Measurements from ENCODE around the gene HAAO. TPM values are rescaled to one million over a fixed set of nuclear protein-coding genes. Genes with fewer than 3 reads are reported as not detected.

The HAAO gene
- total and polyA plus RNA-seq, 2 of the 8 experiments (the other 6 are each of a cell fraction or from before 2014, with no cell fraction given): 2.5 to 7.0 TPM

DNA sequence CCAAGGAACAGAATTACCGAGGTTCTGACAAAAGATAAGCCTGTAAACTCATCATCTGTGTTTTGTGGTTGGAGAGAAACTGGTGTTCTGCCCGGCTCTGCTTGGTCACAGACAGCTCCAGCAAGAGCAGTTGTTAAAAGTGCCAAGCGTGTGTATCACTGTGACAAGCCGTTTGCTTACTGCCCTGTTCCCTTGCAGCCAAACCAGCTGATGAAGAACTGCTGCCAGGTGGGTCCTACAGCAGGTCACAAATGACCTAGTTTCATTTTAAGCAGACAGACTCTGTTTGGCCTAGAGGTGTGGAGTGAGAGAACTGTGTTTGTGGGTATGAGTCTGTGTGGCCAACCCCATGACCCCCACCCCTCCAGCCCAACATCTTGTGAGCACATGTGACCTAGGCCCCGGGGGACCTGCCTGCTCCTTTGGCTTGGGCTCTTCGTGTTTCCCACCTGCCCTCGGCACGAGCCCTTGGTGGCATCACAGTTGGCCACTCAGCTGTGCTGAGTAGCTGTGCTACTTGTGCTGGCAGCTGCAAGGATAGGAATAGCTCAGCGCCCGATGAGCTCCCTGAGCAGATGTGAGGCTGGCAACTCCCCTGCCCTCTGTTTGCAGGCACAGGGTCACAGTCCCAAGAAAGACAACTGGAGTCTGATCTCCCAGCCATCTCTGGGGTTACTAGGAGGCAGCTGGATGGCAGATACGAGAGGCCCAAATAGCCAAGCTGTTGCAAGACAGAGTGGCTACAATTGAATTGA is 38.2 kb downstream of the HAAO start:
- Histone ChIP-seq H4K91ac (replicated peaks; ENCODE audit: insufficient read length, low read length) (no peak overlapping the region), H2BK12ac (ENCODE audit: low read depth, low read length) (no peak overlapping the region), H2AFZ (ENCODE audit: low read length) (no peak overlapping the region), H2AK5ac (ENCODE audit: low read depth, low read length) (no peak overlapping the region), H3K23me2 (ENCODE audit: low read depth, low read length) (no peaks in the 10 kb centered on the region), H2BK20ac (ENCODE audit: low read length) (no peak overlapping the region), H3K4me1 (replicated peaks in 1 of 4; ENCODE audit: control insufficient read depth in 3 of 4, insufficient read depth in 4 of 4, low read length in 3 of 4) (no peaks in the 10 kb centered on the region), H4K5ac (ENCODE audit: insufficient read length, low read depth, low read length) (no peak overlapping the region), H3K79me2 (ENCODE audit: control insufficient read depth in 1 of 2, insufficient read depth in 2 of 2, low read length in 2 of 2) (no peaks in the 10 kb centered on the region), H3K4me3 (ENCODE audit: extremely low read depth in 1 of 4, insufficient read depth in 2 of 4, low read depth in 3 of 4, low read length in 4 of 4) (no peak overlapping the region), H3K9ac (replicated peaks in 1 of 4; ENCODE audit: extremely low read depth in 1 of 4, low read depth in 3 of 4, low read length in 3 of 4) (no peak overlapping the region), H3K27me3 (replicated peaks in 1 of 4; ENCODE audit: control insufficient read depth in 3 of 4, extremely low read depth in 1 of 4, insufficient read depth in 3 of 4, low read length in 3 of 4) (no peaks in the 10 kb centered on the region), H3K36me3 (ENCODE audit: control insufficient read depth in 2 of 4, insufficient read depth in 4 of 4, low read length in 3 of 4) (peaks cover 0 to 3% (median 0%) of the 10 kb centered on the region in 4 experiments; a peak in 1 of 8 replicates), H3K23ac (ENCODE audit: insufficient read length) (no peak overlapping the region), H2BK15ac (ENCODE audit: low read length) (no peak overlapping the region), H3K4ac (replicated peaks; ENCODE audit: insufficient read length, low read depth, low read length) (no peak overlapping the region), H3K56ac (replicated peaks; ENCODE audit: insufficient read length, low read depth, low read length) (no peak overlapping the region), H3K79me1 (ENCODE audit: low read depth, low read length) (no peaks in the 10 kb centered on the region; the same call in 1 of the 2 replicates), H3K18ac (ENCODE audit: extremely low read depth, low read length) (no peak overlapping the region), H4K20me1 (replicated peaks in 1 of 2; ENCODE audit: control insufficient read depth in 1 of 2, insufficient read depth in 2 of 2, low read length in 2 of 2) (no peaks in the 10 kb centered on the region), H3K9me3 (ENCODE audit: insufficient read depth in 2 of 2, low read depth in 1 of 2, low read length in 1 of 2) (no peaks in the 10 kb centered on the region), H2BK5ac (ENCODE audit: low read depth, low read length) (no peak overlapping the region), H3K4me2 (ENCODE audit: insufficient read depth in 1 of 2, low read depth in 2 of 2, low read length in 2 of 2) (no peak overlapping the region), H3K14ac (ENCODE audit: insufficient read length) (no peak overlapping the region), H2BK120ac (replicated peaks; ENCODE audit: low read depth, low read length) (no peak overlapping the region), H3K27ac (ENCODE audit: low read depth, low read length) (no peak overlapping the region), H4K8ac (ENCODE audit: extremely low read depth, insufficient read depth, low read length) (no peak overlapping the region)
- POLR2A ChIA-PET (ENCODE audit: partially characterized antibody): interaction anchor here (1.3 kb wide), 2 partner anchors 38 to 89 kb away, joined by 3 read pairs; partner anchors contain the start of gene HAAO
- FAIRE-seq: no peak
- DNase-seq (ENCODE audit: low read depth in 1 of 2, low spot score in 2 of 2): no peak
- CTCF ChIA-PET (ENCODE audit: partially characterized antibody): interaction anchor here (0.8 to 6.2 kb wide), 7 partner anchors 9 to 369 kb away, joined by 3 to 35 read pairs (median 3); no protein-coding TSS in a partner anchor
- 88% methylated on average over 11 of the region's 11 CpGs; no CpG with 5 or more reads in 1 of the 2 experiments for WGBS, 2 experiments (ENCODE audit: extremely low coverage in 1 of 2, insufficient coverage in 1 of 2, insufficient read length in 1 of 2, insufficient replicate concordance in 2 of 2, low coverage in 1 of 2, low lambda C conversion rate in 2 of 2, missing lambda C conversion rate in 1 of 2)
- TF ChIP-seq EZH2 (IDR thresholded peaks at IDR 0.05; ENCODE audit: low read depth, low read length, severe bottlenecking): no peak
- no peak for TF ChIP-seq CHD2 (IDR thresholded peaks at IDR 0.05; ENCODE audit: low read length)

All from H1 (cell line).